Stimulated activated CD4-positive, alpha-beta T cell treated with anti-CD3 and anti-CD28 coated beads, Interleukin-2, amount 100 ng/mL, for 4 hours (primary cell): ENCODE results near the gene FKBP1A.
"Not testable (repeated sequence)": the region's sequence is repeated elsewhere in the genome, so short reads cannot be mapped to it uniquely, and the experiment has no call there.

Experiments used
- DNase-seq: peaks from one replicate; pipeline ENCODE4 v3.0.0-alpha.2; 2020; ENCODE audit warnings: low read depth

FKBP1A gene

GRCh38 chr20:1417273-1417672 is 24.4 kb upstream of the FKBP1A start:
- no peak for DNase-seq

DNA sequence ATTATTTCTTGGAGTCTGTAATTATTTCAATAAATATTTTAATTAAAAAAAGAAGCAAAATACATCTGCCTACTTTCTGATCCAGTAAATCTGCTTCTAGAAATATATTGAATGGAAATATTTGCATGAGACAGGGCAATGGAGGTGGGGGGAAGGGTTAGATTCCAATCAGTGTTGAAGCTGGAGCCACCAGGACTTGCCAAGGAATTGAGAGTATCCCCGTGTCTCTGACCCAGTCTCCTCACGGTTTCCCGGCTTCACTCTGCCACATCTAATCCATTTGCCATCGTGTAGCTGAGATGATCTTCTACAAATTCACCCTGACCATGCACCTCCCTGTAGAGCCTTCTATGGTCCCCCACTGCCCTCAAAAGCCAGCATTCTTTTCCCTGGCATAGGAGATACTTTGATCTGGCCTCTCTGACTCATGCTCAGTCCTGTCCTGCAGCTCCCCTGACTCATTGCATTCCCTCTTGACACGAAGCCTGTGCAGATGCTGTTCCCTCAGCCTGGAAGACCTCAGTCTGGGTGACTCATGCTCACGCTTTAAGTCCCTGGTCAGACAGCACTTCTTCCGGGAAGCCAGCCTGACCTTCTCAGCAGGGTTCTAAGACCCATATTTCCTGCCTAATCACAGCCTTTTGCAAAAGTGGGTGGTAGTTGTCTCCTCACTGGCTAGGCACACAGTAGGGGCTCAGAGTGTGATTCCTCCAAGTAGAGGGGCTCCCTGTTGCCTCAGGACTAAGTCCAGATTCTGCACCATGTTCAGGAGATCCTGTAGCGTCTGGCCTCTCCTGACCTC is 23.0 kb upstream of the FKBP1A start:
- DNase-seq = no peak

DNA sequence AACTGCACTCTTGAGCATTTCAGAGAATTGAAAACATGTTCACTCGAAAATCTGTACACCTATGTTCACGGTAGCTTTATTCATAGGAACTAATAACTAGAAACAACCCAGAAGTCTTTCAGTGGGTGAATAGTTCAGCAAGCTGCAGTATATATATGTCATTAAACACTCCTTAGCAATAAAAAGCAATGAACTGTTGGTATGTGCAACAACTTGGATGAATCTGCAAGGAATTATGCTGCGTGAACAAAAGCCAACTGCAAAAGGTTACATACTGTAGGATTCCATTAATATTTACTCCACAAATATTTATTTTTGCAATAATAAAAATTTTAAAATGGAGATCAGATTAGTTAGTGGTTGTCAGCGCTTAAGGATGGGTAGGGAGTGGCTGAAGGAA is 22.1 kb upstream of the FKBP1A start:
- DNase-seq = no peak

DNA sequence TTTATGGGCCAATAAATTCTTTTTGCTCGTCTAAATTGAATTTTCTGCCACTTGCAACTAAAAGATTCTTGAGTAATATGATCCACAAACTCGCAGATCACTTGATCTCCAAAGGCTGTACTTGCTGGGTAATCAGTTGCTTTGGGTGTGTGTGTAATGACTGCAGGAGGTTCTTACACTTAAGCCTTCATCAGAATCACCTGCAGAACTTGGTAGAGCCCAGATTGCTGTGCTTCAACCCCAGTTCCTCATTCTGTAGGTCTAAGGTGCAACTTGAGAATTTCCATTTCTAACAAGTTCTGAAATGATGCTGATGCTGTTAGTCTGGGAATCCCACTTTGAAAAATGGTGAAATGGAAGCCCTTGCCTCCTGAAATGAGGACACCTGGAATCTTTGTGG is 12.9 kb upstream of the FKBP1A start:
- DNase-seq = no peak

GRCh38 chr20:1403624-1404023 is 10.8 kb upstream of the FKBP1A start:
- DNase-seq = no peak

DNA sequence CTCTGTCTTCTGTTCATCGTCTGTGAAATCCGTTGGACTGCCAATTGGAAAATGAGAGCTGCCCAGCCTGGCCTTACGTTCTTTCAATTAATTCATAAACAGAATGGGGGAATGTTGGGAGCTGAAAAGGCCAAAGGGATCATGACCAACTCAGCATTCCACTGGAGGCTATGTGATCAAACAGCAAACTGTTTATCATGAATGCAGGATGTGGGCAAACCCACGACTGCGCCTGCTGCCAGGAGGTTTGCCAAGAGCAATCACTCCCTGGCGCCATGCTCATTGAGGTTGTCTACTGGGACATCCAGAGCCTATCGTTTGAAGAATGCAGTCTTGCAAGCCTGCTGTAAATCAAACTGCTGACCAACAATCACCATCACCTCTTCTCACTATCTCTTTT is 9.3 kb upstream of the FKBP1A start:
- DNase-seq = no peak

- DNase-seq = no peak
Observed at GRCh38 chr20:1401451-1401907, 8.6 kb upstream of the FKBP1A start.

DNA sequence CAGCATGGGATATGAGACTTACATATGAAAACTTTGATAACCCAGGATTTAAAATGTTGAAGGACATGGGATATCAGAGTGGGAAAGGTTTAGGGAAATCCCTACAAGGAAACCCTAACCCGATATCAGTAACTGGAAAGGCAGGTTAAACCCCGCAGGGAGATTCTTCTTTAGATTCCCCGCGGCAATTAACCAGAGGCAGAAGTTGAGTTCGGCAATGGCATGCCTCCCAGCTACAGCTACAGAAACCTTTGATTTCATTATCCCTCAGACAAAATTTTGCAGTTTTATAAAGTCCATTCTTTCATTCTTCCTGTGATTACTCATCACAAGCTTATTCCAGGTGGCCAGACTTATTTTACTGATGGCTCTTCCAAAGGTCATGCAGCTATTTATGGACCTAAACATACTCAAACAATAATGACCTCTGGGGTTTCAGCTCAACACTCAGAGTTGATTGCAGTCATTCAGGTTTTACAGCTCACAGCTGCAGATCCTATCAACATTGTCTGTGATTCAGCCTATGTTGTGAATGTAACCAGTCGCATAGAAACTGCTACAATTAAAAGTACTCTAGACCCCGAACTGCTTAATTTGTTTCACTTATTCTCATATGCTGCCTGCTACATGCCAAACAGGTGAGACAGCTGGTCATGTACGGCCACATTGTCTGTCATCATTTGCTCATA is 7.0 kb upstream of the FKBP1A start:
- DNase-seq = not testable (repeated sequence)

GRCh38 chr20:1398185-1398584 is 5.3 kb upstream of the FKBP1A start:
- not testable (repeated sequence) for DNase-seq

GRCh38 chr20:1397710-1398109 is 4.9 kb upstream of the FKBP1A start:
- DNase-seq = no peak

DNA sequence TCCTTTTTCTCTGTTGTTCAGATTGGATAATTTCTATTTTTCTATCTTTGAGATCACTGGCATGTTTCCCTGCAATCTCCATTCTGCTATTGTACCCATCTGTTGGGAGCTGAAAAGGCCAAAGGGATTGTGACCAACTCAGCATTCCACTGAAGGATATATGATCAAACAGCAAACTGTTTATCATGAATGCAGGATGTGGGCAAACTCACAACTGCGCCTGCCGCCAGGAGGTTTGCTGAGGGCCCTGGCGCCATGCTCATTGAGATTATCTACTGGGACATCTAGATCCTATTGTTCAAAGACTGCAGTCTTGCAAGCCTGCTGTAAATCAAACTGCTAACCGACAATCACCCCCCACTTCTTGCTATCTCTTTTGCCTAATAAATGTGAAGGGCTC is 3.8 kb upstream of the FKBP1A start:
- no peak for DNase-seq

- no peak for DNase-seq
Observed at GRCh38 chr20:1396264-1396663, 3.4 kb upstream of the FKBP1A start.

GRCh38 chr20:1394686-1395085 is 1.8 kb upstream of the FKBP1A start:
- DNase-seq = no peak

- no peak for DNase-seq
Observed at GRCh38 chr20:1393507-1393882, 641 bp upstream of the FKBP1A start.

DNA sequence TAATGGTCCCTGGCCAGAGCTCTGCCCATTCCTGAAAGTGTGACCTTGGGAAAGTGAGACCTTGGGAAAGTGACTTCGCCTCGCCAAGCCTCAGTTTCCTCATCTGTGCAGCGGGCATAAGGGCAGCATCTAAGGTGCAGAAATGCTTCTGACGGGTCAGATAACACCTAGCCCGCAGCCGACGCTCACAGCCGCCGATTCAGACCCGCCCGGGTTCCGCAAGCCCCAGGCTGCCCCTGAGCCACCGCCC is 486 bp downstream of the FKBP1A start:
- no peak for DNase-seq

DNA sequence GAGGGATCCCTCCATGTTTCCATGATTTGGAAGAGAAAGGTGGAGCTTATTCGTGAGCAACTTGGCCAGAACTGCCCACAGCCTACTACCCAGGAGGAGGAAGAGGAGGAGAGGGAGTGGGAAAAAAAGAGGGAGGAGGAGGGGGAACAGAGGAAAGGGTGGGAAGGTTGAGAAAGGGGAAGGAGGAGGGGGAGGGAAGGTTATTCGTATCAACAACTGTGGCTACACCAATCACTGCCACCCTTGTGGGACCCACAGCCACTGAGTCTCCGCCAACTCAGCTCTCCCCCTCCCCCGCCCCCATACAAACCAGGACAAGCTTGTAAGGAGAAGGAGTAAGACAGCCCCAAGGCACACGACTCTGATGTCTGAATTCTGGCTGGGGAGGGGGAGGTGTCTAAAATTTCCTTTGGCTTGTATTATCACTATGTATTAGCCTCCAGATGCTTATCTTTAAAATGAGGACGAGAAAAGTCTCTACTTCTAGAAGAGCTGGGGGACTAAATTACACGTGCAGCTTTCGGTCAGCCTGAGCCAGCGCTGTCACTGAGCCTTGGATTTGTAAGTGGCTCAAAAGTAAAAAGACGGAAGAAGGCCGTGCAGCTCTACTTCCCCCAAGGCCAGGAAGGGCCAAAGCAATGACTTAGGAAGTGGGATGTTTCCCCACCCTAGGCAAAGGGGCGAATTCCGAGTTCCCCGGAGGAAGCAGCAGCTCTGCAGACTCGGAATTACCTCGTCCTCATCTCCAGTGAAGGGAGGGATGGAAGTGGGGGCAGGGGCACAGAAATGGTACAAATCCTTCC is 1.0 kb downstream of the FKBP1A start:
- DNase-seq = peak; percentile 15

DNA sequence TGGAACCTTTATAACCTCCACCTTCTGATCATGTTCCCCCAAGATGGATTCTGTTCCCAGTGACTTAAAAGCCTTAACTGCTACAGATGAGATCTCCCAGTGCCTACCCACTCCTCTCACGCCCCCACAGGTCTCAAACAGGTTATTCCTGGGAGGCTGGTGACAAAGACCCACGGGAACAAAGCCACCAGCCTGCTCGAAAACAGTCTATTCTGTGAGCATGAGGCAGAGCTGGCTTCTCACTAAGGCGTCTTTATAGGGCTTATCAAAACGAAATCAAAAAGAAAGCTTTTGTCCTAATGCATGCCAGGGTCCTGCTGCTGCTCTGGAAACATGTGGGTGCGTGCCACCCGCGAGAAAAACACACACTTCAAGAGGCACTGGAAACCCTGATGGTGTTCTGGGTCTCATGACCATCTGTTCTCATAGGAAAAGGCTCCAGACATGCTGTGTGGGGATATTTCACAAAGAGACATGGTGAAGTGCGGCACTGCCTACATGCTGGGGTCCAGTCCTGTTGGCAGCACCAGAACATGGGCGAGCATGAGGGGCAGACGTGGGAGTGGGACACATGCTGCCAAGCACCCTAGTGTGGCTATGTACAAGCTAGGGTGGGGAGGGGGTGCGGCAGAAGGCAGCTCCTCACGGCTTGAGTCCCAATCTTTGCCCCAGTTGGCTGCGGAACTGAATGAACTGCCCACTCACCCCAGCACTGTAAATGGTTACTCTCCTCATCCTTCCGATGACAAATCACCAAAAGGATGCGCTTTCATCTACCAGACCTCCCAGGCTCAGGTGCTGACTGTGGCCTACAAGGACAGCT is 2.1 kb downstream of the FKBP1A start:
- DNase-seq = no peak

- DNase-seq = no peak
Observed at GRCh38 chr20:1389703-1390580, 2.9 kb downstream of the FKBP1A start.

GRCh38 chr20:1388741-1389483 is 3.9 kb downstream of the FKBP1A start:
- no peak for DNase-seq

DNA sequence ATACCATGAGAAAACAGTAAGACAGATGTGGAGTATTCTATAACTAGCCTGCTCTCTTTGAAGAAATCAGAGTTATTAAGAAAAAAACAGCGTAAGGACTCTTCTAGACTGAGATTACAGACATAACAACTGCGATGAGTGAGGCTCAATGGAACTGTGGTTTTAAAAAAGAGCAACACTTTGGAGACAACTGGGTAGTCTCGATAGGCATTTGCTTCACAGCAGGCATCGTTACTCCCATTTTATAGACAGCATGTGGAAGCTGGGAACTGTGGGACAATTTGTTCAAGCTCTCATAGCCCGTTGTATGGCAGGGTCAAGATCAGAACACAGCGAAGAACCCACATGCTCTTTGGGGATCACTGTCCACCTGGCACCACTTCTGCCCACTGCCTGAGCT is 4.6 kb downstream of the FKBP1A start:
- DNase-seq = no peak

- DNase-seq = no peak
Observed at GRCh38 chr20:1386323-1386722, 6.5 kb downstream of the FKBP1A start.
